SK-N-SH (cell line): ENCODE results near the gene FADS2. TPM values are rescaled to one million over a fixed set of nuclear protein-coding genes. Genes with fewer than 3 reads are reported as not detected.

Experiments
- CTCF ChIA-PET: fragments of 300-600, 350-600 bp; formaldehyde crosslinking; extraction: SDS; loops from one replicate; lab custom pipeline; 2021; lab: Yijun Ruan, JAX
- POLR2A ChIA-PET: fragments of 350-600 bp; sonication (Branson Sonifier 250); formaldehyde crosslinking; extraction: SDS; loops from one replicate; lab custom pipeline; 2020; ENCODE audit warnings: antibody characterized with exemption, inconsistent platforms; lab: Yijun Ruan, JAX
- DNase-seq: peaks from one replicate; pipeline ENCODE4 v3.0.0; 2012
- H2AFZ ChIP-seq: fragments of 200-600 bp; sonication (generic); 2 replicates; pipeline ENCODE4 v1.8.1; 2016; ENCODE audit warnings: antibody characterized with exemption, mild to moderate bottlenecking, low read depth
- H3F3A ChIP-seq: fragments of 200-600 bp; sonication (generic); replicated peaks from 2 replicates; pipeline ENCODE3; 2016; ENCODE audit warnings: antibody characterized with exemption, mild to moderate bottlenecking; ENCODE audit not compliant: insufficient read depth
- H3K27ac ChIP-seq, 2 experiments: fragments of 200-500 bp in 1 of 2; fragments of 200-600 bp in 1 of 2; sonication (Bioruptor generic) in 1 of 2; sonication (generic), shearing (Covaris generic) in 1 of 2; 2 replicates each; pipeline versions ENCODE4 v1.5.1 to v1.6.1; 2014 to 2016; ENCODE audit warnings: low read depth in 2 of 2, inconsistent platforms in 1 of 2, low read length in 1 of 2, mild to moderate bottlenecking in 1 of 2, mixed read lengths in 1 of 2
- H3K27me3 ChIP-seq: fragments of 200-600 bp; sonication (generic), shearing (Covaris generic); 2 replicates; pipeline ENCODE4 v1.6.1; 2016; ENCODE audit warnings: mixed run types; ENCODE audit not compliant: insufficient read depth
- H3K36me3 ChIP-seq, 2 experiments: fragments of 200-500 bp in 1 of 2; fragments of 200-600 bp in 1 of 2; sonication (Bioruptor generic) in 1 of 2; sonication (generic) in 1 of 2; replicated peaks in 1 of 2; 2 replicates each; pipeline versions ENCODE3 to v1.5.1; 2014 to 2016; ENCODE audit warnings: low read length in 1 of 2, mild to moderate bottlenecking in 1 of 2; ENCODE audit not compliant: insufficient read depth in 2 of 2, control insufficient read depth in 1 of 2
- H3K4me1 ChIP-seq, 2 experiments: fragments of 200-500 bp in 1 of 2; fragments of 200-600 bp in 1 of 2; sonication (Bioruptor generic) in 1 of 2; sonication (generic), shearing (Covaris generic) in 1 of 2; 2 replicates each; pipeline versions ENCODE4 v1.5.1 to v1.6.1; 2014 to 2016; ENCODE audit warnings: low read depth in 1 of 2, low read length in 1 of 2, mixed run types in 1 of 2; ENCODE audit not compliant: insufficient read depth in 2 of 2, control insufficient read depth in 1 of 2
- H3K4me2 ChIP-seq: fragments of 200-600 bp; sonication (generic), shearing (Covaris generic); 2 replicates; pipeline ENCODE4 v1.6.1; 2017; ENCODE audit warnings: mixed run types
- H3K4me3 ChIP-seq, 2 experiments: fragments of 200-500 bp in 1 of 2; fragments of 200-600 bp in 1 of 2; sonication (Bioruptor generic) in 1 of 2; sonication (generic), shearing (Covaris generic) in 1 of 2; 2 replicates each; pipeline versions ENCODE4 v1.5.1 to v1.8.1; 2014 to 2016; ENCODE audit warnings: low read depth in 2 of 2, inconsistent platforms in 1 of 2, low read length in 1 of 2, mild to moderate bottlenecking in 1 of 2, mixed read lengths in 1 of 2, moderate library complexity in 1 of 2
- H3K79me2 ChIP-seq: fragments of 200-600 bp; sonication (generic); 2 replicates; pipeline ENCODE4 v1.8.1; 2017; ENCODE audit warnings: mild to moderate bottlenecking; ENCODE audit not compliant: insufficient read depth
- H3K9ac ChIP-seq: fragments of 200-600 bp; sonication (generic); 2 replicates; pipeline ENCODE4 v1.6.1; 2017; ENCODE audit warnings: mixed run types
- H3K9me2 ChIP-seq: fragments of 200-600 bp; sonication (generic); 2 replicates; pipeline ENCODE4 v1.6.1; 2017; ENCODE audit warnings: mixed run types
- H3K9me3 ChIP-seq: fragments of 200-600 bp; sonication (generic); 2 replicates; pipeline ENCODE4 v1.6.1; 2017; ENCODE audit warnings: mixed run types, mild to moderate bottlenecking, moderate library complexity
- H4K20me1 ChIP-seq: fragments of 200-600 bp; sonication (generic); 2 replicates; pipeline ENCODE4 v1.6.1; 2017; ENCODE audit warnings: mild to moderate bottlenecking, mixed run types; ENCODE audit not compliant: insufficient read depth
- CHD2 ChIP-seq: fragments of 150-350 bp; IDR thresholded peaks from 2 replicates; pipeline ENCODE4 v1.6.1; 2018; ENCODE audit warnings: low read length; ENCODE audit not compliant: partially characterized antibody
- ELF1 ChIP-seq: IDR thresholded peaks from 2 replicates; pipeline ENCODE4 v1.4.0; 2012
- EP300 ChIP-seq, 2 experiments: IDR thresholded peaks; 2 replicates each; pipeline versions ENCODE4 v1.4.0 to v1.6.1; 2012; ENCODE audit warnings: borderline replicate concordance in 1 of 2, low read depth in 1 of 2, low read length in 1 of 2
- FOXJ3 ChIP-seq: sonication (generic); formaldehyde crosslinking; IDR thresholded peaks from 2 replicates; pipeline ENCODE4 v1.5.1; 2020; ENCODE audit warnings: mild to moderate bottlenecking, missing genetic modification reagents
- FOXM1 ChIP-seq: IDR thresholded peaks from 2 replicates; pipeline ENCODE4 v1.4.0; 2012; ENCODE audit warnings: low read depth, mild to moderate bottlenecking
- MAX ChIP-seq: IDR thresholded peaks from 2 replicates; pipeline ENCODE4 v1.4.0; 2012; ENCODE audit warnings: low read depth
- MEF2A ChIP-seq: IDR thresholded peaks from 2 replicates; pipeline ENCODE4 v1.4.0; 2012; ENCODE audit warnings: low read depth, borderline replicate concordance
- POLR2AphosphoS5 ChIP-seq: IDR thresholded peaks from 2 replicates; pipeline ENCODE4 v1.6.1; 2012; ENCODE audit warnings: low read depth, low read length
- RCOR1 ChIP-seq: fragments of 150-350 bp; IDR thresholded peaks from 2 replicates; pipeline ENCODE4 v1.6.1; 2017; ENCODE audit warnings: antibody characterized with exemption, low read length
- REST ChIP-seq: IDR thresholded peaks from 2 replicates; pipeline ENCODE4 v1.6.1; 2012; ENCODE audit warnings: mild to moderate bottlenecking, low read depth, low read length, moderate library complexity
- SIN3A ChIP-seq: IDR thresholded peaks from 2 replicates; pipeline ENCODE4 v1.6.1; 2012; ENCODE audit warnings: low read depth, mild to moderate bottlenecking, low read length, moderate library complexity, borderline replicate concordance
- SMC3 ChIP-seq: IDR thresholded peaks from 2 replicates; pipeline ENCODE4 v1.6.1; 2012; ENCODE audit warnings: low read depth, low read length, improper control_type of control experiment
- USF2 ChIP-seq: fragments of 150-350 bp; IDR thresholded peaks from 2 replicates; pipeline ENCODE4 v1.6.1; 2017; ENCODE audit warnings: antibody characterized with exemption, low read length, low read depth, borderline replicate concordance
- WGBS: methylation state at CpG from one replicate; pipeline ENCODE4 v1.1.6; 2017; ENCODE audit warnings: low lambda C conversion rate; 5-methylcytosine and 5-hydroxymethylcytosine counted together
- polyA plus RNA-seq, 3 experiments: library from polyadenylated mRNA; depleted of rRNA; stranded (reverse); fragments of >200 nt; gene quantifications; 2 replicates each; pipeline ENCODE4 v1.2.3, GENCODE V29; 2012

The FADS2 gene
- polyA plus RNA-seq, 1 of the 3 experiments (the other 2 are of a cell fraction), result 67.8 TPM

GRCh38 chr11:61895046-61895717 is 67.1 kb downstream of the FADS2 start (continued):
- no peak for TF ChIP-seq REST
- no peak for TF ChIP-seq CHD2
- TF ChIP-seq EP300 (IDR thresholded peaks at IDR 0.05; ENCODE audit: borderline replicate concordance in 1 of 2, low read depth in 1 of 2, low read length in 1 of 2), result no peak
- no peak for TF ChIP-seq MAX
- TF ChIP-seq, all 33 proteins: peak for 0

DNA sequence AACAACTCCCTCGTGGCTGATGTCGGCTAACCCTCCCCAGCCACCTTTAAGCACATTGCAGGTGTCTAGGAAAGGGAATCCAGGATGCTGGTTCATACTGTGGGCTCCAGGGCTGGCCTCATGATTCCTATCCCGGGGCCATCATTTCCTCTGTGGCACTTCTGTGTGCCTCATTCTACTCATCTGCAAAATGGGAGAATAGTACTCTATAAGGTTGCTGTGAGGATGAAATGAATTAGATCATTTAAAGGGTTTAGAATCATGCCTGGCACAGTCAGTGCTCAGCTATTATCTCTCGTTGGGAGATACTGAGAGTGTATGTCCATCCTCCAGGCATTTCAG is 67.6 kb downstream of the FADS2 start:
- WGBS, result 78% methylated on average over 3 of the region's 4 CpGs
- Histone ChIP-seq H3K27me3 (no peaks in the 10 kb centered on the region), H3K9me3 (no peaks in the 10 kb centered on the region), H3F3A (peaks cover 30% of the 10 kb centered on the region), H3K36me3 (no peaks in the 10 kb centered on the region), H2AFZ (no peak overlapping the region), H3K4me2 (no peak overlapping the region), H3K4me1 (peaks cover 0 to 3% of the 10 kb centered on the region in 2 experiments; a peak in 1 of 4 replicates), H3K27ac (no peak overlapping the region), H4K20me1 (no peaks in the 10 kb centered on the region), H3K9ac (no peak overlapping the region), H3K79me2 (0 out of 2 replicates have a peak, but pooled peaks cover 2% of the 10 kb centered on the region), H3K4me3 (no peak overlapping the region), H3K9me2 (no peaks in the 10 kb centered on the region)
- CTCF ChIA-PET, result interaction anchor here (0.6 to 12.1 kb wide), 10 partner anchors 9 to 212 kb away, joined by 4 to 543 read pairs (median 74); partner anchors contain the start of genes BEST1 and RAB3IL1
- POLR2A ChIA-PET, result interaction anchor here (1.4 kb wide), 1 partner anchor 52 kb away, joined by 5 read pairs; no protein-coding TSS in a partner anchor
- no peak for DNase-seq
- TF ChIP-seq POLR2AphosphoS5, result no peak
- TF ChIP-seq ELF1, result no peak
- no peak for TF ChIP-seq RCOR1

DNA sequence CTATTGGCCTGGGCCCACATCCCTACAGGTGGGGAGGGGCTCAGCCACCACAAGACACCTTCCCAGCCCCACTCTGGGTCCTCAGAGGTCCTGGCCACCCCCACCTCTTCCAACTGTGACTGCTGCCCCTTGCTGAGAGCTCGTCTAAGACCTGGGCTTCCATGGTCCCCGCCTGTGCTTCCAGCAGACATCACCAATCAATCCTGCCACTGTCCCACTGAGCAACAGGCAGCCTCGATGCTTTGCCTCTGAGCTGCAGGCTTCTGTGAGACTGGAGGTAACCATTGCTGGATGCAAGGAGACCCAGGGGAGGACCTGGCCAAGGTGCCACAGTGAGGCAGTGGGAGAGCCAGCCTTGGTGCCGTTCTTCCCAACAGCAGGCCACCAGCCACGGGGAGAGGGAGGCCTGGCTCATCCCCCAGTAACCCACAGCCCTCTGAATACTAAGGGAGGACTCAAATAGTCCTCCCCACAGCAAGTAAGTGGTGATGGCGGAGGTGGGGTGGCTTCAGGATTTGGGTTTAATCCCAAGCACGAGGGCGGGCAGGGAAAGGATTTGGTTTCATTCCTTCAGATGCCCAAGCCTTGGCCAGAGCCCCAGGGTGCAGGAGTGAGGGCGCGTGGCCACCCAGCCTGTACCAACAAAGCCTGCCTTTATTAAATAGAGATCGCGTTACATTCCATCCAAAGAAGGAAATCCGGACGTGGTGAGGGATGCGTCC is 68.7 kb downstream of the FADS2 start:
- H3K4me1 ChIP-seq, result no peaks in the 10 kb centered on the region; a peak in 1 of 4 replicates
- WGBS, result 85% methylated on average over 7 of the region's 15 CpGs
- H3K27ac ChIP-seq, result no peak overlapping the region
- no peaks in the 10 kb centered on the region for H3K79me2 ChIP-seq
- no peak overlapping the region for H2AFZ ChIP-seq
- H3K9me2 ChIP-seq, result no peaks in the 10 kb centered on the region
- no peak overlapping the region for H3K9ac ChIP-seq
- peaks cover 28% of the 10 kb centered on the region for H3F3A ChIP-seq
- POLR2A ChIA-PET, result interaction anchor here (0.6 to 2.1 kb wide), 4 partner anchors 20 to 185 kb away, joined by 3 to 5 read pairs (median 4); partner anchors contain the start of gene RAB3IL1
- H3K4me2 ChIP-seq, result no peak overlapping the region
- no peaks in the 10 kb centered on the region for H3K27me3 ChIP-seq
- H3K4me3 ChIP-seq, result no peak overlapping the region
- CTCF ChIA-PET, result interaction anchor here (0.7 to 12.1 kb wide), 34 partner anchors 11 to 215 kb away, joined by 3 to 543 read pairs (median 12); partner anchors contain the start of genes BEST1, FTH1 and RAB3IL1
- no peak for DNase-seq
- H3K36me3 ChIP-seq, result peaks cover 0 to 2% of the 10 kb centered on the region in 2 experiments
- no peaks in the 10 kb centered on the region for H3K9me3 ChIP-seq
- H4K20me1 ChIP-seq, result no peaks in the 10 kb centered on the region
- TF ChIP-seq FOXJ3 (CRISPR knock-in tag) (no peak), MEF2A (no peak), USF2 (no peak), SIN3A (no peak), REST (no peak), FOXM1 (no peak), SMC3 (no peak)
